WI38 (cell line): ENCODE data around the gene ZNF518B.

Experiments
- H3K4me3 ChIP-seq: 2 replicates; pipeline ENCODE4 v1.5.1; 2011; ENCODE audit warnings: low read depth, mild to moderate bottlenecking, control low read depth, low read length
- CTCF ChIP-seq: IDR thresholded peaks from 2 replicates; pipeline ENCODE4 v1.5.1; 2012; ENCODE audit warnings: low read depth, mild to moderate bottlenecking, control low read depth, low read length

The ZNF518B gene

GRCh38 chr4:10470505-10470904 lies 13.3 kb upstream of the ZNF518B start:
- TF ChIP-seq CTCF, result no peak

GRCh38 chr4:10466161-10466560 lies 8.9 kb upstream of the ZNF518B start:
- TF ChIP-seq CTCF, result no peak

More at GRCh38 chr4:10470505-10470904, 13.3 kb upstream of the ZNF518B start:
- H3K4me3 ChIP-seq, result no peak overlapping the region

GRCh38 chr4:10462876-10463275 lies 5.7 kb upstream of the ZNF518B start:
- H3K4me3 ChIP-seq, result no peak overlapping the region
- TF ChIP-seq CTCF, result no peak

More at GRCh38 chr4:10466161-10466560, 8.9 kb upstream of the ZNF518B start:
- no peak overlapping the region for H3K4me3 ChIP-seq

GRCh38 chr4:10461850-10462400 lies 4.7 kb upstream of the ZNF518B start:
- no peak overlapping the region for H3K4me3 ChIP-seq

GRCh38 chr4:10461091-10461849 lies 4.0 kb upstream of the ZNF518B start:
- no peak overlapping the region for H3K4me3 ChIP-seq
- TF ChIP-seq CTCF, result peak; percentile 79

More at GRCh38 chr4:10461850-10462400, 4.7 kb upstream of the ZNF518B start:
- TF ChIP-seq CTCF, result no peak

GRCh38 chr4:10460313-10461047 lies 3.3 kb upstream of the ZNF518B start:
- TF ChIP-seq CTCF, result no peak
- H3K4me3 ChIP-seq, result no peak overlapping the region

- no peak for TF ChIP-seq CTCF
- no peak overlapping the region for H3K4me3 ChIP-seq
These were observed 2.1 kb upstream of the ZNF518B start for GRCh38 chr4:10459305-10459704.
